Testis (tissue), 2 donors: ENCODE results near the gene KCNAB2.

Experiments used
- CTCF ChIP-seq, 3 experiments: fragments of 450-650 bp in 2 of 3; fragments of 200-600 bp in 1 of 3; sonication (generic) in 1 of 3; IDR thresholded peaks; one replicate each; pipeline ENCODE4 v1.5.1; 2016 to 2019; ENCODE audit warnings: antibody characterized with exemption in 3 of 3, mild to moderate bottlenecking in 2 of 3, moderate library complexity in 1 of 3
- POLR2A ChIP-seq: fragments of 450-650 bp; IDR thresholded peaks from one replicate; pipeline ENCODE4 v1.6.1; 2017; ENCODE audit warnings: antibody characterized with exemption, mild to moderate bottlenecking, moderate library complexity

GRCh38 chr1:6003568-6004411, 41.9 kb upstream of the KCNAB2 start:
- TF ChIP-seq CTCF (IDR thresholded peaks at IDR 0.05) (no peak), POLR2A (no peak)
